G401.6 (cell line): ENCODE data around the gene TPD52L2.
"Not testable (repeated sequence)": the region's sequence is repeated elsewhere in the genome, so short reads cannot be mapped to it uniquely, and the experiment has no call there.

ENCODE experiments used
- FAIRE-seq: peaks from 2 replicates; lab custom pipeline; 2012; peaks lifted over from hg19 to GRCh38; lab: Jason Lieb, UNC

The TPD52L2 gene

DNA sequence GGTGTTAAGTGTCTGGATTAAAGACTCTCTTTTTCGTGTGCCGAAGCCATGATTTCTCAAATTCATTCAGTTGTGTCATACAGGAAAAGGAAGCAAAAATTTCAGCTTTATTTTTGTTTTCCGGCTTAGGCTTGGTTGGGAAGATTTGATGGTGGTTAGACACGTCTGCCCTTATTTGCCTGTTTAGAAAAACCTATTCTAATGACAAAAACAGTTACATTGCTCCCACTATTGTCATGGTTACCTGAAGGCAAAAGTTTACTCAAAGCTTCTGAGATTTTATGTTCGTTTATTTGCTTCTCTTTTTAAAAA, 30.8 kb downstream of the TPD52L2 start:
- no peak for FAIRE-seq

DNA sequence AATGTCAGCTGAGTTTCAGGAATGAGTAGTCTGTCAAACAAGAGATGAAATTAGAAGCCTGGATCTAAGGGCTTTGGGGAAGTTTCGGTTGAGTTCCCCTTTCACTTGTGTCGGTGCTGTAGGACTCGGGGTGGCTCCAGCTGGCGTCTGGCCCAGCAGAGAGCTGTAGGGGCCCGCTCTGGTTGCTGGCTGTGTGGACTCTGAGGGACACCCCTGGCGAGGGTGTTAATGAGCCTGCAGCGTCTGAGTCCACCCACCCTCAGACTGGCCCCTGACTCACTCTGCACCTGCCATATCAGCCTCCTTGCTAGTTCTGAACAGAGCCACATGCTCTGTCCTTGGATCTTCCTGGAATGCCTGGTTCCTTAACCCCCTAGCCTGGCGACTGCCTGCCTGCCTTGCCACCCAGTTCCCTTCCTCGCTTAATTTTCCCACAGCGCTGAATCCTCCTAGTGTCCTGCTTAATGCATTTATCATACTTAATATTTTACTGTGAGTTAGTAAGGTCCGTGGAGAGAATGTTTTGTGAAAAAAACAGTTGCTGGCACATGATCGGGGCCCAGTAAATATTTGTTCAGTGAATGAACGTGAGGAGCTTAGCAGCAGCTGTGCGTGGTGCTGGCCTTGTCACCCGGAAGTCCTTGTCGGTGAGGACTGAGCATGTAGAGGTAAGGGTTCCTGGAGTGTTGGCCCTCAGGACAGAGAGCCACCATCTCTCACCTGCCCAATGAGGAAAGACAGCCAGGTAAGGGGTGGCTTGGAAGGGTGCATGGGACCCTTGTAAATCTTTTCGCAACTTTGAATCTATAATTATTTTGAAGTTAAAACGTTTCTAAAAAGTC, 31.4 kb downstream of the TPD52L2 start:
- no peak for FAIRE-seq

DNA sequence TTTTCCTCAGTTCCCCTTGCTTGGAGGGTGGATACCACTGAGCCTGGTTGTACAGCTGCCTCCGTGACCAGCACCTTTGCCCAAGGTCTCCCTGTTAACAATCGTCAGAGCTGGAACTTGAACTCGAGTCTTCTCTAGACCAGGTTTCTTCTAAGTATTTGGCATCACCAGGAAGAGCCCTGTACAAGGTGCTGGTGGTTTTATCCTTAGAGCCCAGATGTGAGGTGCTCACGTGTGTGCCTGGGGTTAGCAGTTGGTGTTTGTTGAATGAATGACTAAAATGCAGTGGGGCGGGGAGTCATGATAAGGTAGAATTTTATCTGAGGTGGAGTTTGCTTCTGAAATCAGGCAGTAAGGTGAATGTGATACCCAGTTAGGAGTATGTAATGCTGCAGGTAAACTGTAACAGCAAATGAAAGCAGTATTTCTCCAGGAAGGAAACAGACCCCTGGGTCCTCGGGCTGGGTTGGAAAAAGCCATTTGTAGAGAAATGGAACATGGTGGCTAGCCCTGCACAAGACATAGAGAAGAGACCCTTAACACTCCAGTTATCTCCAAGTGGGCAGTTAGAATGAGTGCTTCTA, 33.0 kb downstream of the TPD52L2 start:
- FAIRE-seq = no peak

DNA sequence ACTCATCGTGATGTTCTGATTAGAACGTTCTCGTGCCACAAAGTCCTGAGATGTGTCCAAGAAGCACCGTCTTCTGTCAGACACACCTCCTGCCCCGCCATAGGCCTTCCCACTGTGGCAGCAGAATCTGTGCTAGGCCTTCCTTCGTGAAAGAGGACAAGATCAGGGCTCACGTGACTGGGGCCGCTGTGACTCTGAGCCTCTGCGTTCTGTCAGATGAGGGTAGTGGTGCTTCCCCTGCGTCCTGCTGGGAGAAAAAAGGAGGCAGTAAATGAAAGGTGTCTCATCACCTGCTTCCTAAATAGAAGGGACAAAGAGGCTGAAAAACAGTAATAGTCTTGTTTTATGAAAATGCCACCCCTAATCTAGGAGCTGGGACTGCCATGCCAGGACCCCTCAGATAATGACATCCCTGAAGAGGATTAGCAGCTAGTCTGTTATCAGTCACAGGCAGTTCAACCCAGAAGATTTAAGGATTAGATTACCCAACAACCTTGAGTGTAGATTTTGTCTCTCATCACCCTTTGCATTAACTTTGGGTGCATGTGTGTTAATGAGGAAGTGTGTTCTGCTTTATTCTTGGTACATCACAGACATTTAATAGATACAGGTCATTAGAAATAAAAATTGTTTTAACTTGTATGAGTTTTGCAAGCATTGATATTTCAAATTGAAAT, 34.0 kb downstream of the TPD52L2 start:
- FAIRE-seq = no peak

DNA sequence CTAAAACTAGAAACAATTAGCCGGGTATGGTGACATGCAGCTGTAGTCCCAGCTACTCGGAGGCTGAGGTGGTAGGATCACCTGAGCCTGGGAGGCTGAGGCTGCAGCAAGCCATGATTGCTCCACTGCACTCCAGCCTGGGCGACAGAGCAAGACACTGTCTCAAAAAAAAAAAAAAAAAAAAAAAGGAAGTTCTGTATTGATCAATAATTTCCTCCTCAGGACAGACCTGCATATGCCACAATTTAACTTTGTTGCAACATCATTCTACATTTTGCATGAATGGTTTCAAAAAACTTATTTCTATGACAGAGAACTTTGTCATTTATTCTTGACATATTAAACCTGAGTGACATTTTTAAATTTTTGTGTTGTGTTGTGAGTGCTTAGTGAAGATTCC, 35.3 kb downstream of the TPD52L2 start:
- no peak for FAIRE-seq

DNA sequence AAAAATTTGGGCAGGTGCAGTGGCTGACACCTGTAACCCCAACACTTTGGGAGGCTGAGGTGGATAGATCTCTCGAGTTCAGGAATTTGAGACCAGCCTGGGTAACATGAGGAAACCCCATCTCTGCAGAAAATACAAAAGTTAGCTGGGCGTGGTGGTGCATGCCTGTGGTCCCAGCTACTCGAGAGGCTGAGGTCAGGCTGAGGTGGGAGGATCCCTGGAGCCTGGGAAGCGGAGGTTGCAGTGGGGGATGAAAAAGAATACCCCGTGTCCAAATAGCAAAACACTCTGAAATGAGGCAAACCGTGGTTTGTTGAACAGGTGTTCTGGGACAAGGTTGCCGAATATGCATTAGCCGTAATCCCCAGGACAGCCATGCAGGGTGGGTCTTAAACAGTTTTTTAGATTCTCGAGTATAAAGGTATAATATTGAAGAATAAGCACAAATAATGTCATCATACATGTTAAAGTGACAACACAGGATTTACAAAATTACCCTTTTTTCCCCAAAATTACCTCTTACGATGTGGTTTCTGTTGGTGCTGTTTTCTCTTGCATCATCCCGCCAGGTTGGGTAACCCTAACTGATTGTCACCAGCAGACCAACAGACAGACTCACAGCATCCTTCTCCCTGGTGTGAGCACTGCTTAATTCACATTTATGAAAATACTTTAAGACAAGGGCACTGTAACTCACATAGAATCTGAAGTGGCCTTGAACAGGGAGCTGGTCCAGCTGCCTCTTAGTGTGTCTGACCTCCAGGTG, 38.9 kb downstream of the TPD52L2 start:
- no peak for FAIRE-seq

DNA sequence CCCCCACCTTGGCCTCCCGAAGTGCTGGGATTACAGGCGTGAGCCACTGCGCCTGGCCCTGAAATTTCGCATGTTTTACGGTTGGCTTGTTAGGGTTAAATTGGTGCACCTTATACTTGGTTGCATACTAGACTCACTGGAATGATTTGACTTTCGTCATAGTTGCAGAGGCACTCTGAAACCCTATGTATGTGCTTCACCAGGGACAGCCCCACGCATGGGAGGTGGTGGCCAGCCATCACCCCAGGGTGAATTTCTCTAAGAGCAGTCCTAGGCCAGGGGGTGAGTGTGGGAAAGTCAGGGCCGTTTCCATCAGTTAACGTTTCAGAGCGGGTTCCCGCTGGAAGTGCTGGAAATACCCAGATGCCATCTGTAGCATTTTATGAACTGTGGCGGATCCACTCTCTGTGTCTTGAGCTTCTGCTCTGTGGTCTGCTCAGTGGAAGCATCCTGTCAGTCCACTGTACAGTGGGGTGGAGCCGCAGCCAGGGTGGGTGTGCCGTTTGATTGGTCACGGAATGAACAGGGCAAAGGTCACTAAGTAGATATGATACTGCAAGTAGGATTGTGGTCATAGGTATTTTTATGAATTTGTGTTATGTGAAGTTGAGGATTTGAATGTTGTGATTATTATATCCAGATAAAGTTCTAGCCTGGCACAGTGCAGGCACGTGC, 43.1 kb downstream of the TPD52L2 start:
- no peak for FAIRE-seq

DNA sequence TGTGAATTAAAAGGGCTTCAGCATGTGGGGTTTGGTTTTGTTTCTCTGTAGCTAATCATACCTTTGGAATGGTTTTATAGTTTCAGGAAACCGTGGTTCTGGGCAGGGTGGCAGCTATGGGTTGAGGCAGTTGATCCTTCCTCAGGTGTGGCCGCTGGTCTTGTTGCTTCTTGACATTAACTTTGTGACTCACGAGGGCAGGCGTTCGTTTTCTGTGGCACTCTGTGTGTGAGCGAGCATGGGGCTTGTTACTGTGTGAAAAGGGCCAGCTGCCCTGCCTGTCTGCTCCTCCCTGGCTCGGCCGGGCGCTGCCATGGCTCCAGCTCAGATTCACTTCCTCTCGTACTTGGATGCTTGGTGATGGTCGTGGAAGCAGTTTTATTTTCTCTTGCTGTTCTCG, 46.1 kb downstream of the TPD52L2 start:
- no peak for FAIRE-seq

DNA sequence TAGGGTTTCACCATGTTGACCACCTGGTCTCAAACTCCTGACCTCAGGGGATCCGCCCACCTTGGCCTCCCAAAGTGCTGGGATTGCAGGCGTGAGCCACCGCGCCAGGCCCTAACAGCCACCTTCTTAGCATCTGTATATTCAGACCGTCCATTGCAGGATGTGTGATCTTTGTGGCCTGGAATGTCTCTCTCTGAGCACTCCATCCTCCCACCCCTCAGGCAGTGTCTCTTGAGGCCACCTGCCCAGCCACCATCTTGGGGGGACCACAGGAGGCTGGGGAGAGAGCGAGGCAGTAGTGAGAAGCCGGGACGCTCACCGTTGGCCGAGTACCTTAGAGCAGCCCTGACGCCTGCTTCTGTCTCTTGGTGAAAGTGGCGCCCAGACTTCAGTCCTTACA, 48.7 kb downstream of the TPD52L2 start:
- FAIRE-seq = no peak

DNA sequence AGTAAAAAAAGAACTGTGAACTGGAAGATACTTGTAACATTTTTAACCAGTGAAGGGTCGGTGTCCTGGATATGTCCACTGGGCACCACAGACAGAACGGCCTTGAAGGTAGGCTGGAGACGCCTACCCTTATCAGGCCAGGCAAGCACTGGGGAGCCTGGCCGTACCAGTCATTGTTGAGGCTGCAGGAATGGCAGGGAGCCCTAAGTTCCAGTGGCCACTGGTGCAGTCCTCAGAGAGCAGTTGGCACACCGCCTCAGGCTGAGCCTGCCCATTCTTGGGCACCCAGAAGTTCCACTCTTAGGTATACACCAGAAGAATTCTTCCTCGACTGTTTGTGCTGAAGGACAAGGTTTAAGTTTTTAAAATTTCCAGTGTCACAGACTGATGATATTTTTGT, 50.4 kb downstream of the TPD52L2 start:
- no peak for FAIRE-seq

DNA sequence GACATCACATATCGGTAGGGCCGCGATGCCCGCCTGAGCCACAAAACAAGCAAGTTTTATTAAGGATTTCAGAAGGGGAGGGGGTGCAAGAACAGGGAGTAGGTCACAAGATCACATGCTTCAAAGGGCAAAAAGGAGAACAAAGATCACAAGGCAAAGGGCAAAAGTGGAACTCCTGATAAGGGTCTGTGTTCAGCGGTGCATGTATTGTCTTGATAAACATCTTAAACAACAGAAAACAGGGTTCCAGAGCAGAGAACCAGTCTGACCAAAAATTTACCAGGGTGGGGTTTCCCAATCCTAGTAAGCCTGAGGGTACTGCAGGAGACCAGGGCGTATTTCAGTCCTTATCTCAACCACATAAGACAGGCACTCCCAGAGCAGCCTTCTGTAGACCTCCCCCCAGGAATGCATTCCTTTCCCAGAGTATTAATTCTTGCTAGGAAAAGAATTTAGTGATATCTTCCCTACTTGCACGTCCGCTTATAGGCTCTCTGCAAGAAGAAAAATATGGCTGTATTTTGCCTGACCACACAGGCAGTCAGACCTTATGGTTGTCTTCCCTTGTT, 51.4 kb downstream of the TPD52L2 start:
- FAIRE-seq = not testable (repeated sequence)

DNA sequence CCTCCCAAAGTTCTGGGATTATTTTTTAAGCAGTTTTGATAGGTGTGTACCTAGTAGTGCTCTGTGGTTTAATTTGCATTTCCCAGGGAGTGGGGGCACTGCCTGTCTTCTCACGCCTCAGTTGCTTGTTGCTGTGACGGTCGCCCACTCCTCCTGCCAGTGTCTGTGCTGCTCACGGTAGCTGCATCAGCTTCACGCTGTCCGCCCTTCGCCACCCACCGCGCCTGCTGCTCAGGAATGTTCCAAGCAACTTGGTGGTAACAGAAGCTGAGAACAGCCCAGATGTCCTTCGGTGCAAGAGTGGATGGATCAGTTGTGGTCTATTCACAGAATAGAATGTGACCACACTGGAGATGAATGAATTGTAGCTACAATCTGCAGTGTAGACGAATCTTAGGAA, 52.7 kb downstream of the TPD52L2 start:
- no peak for FAIRE-seq

DNA sequence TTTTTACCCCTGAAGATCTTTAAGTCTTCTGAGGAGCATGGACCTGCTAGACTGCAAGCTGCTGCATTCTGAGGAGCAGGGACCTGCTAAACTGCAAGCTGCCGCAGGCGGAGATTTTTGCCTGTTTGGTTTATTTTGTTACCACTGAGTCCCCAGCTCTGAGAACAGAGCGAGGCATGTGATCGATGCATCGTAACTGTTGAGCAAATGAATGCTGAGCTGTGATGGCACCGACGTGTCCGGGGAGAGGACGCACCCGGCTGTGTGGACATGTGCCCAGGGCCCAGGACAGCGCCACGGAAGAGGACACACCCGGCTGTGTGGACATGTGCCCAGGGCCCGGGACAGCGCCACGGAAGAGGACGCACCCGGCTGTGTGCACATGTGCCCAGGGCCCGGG, 54.1 kb downstream of the TPD52L2 start:
- FAIRE-seq = no peak

DNA sequence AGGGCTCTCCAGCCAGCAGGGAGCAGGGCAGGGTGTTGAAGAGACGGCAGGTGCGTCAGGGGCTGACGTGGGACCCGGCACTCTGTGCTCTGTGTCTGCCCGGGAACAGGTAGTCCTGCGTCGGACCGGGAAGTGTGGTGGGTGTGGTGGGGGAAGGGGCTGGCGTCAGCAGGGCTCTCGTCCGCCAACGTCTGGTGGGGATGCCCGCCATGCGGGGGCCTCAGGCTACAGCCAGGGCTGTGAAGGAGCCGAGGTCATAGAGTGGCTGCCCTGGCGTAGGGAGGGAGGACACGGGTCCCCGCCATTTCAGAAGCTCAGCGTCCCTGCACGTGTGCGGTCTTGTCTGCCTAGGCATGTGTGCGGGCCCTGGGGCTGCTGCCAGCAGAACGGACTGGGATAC, 55.2 kb downstream of the TPD52L2 start:
- no peak for FAIRE-seq

DNA sequence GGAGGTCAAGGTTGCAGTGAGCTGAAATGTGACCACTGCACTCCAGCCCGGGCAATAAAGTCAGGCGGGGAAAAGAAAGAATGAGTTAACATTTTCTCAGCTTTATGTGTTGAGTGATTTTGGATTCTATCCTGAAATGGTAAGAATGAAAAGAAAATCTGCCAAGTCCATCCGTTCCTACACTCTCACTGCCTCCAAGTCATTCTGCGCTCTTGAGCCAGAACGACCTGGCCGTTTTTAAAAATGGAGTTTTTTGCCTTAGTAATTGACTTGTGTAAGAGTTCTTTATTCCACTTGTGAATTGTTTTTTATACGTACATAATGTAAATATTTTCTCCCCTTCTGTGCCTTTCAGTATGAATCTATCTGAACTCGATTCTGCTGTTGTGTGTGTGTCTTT, 58.6 kb downstream of the TPD52L2 start:
- no peak for FAIRE-seq

DNA sequence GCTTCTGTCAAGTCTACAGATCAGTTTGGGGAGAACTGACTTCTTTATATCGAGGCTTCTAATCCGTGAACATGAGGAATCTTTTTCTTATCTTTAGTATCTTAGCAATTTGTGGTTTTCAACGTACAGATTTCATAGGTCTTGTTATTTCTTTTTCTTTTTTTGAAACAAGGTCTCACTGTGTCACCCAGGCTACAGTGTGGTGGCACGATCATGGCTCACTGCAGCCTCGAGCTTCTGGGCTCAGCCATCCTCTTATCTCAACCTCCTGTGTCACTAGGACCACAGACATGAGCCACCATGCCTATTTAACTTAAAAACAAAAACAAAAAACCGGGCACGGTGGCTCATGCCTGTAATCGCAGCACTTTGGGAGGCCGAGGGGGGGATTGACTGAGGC, 59.2 kb downstream of the TPD52L2 start:
- FAIRE-seq = no peak

DNA sequence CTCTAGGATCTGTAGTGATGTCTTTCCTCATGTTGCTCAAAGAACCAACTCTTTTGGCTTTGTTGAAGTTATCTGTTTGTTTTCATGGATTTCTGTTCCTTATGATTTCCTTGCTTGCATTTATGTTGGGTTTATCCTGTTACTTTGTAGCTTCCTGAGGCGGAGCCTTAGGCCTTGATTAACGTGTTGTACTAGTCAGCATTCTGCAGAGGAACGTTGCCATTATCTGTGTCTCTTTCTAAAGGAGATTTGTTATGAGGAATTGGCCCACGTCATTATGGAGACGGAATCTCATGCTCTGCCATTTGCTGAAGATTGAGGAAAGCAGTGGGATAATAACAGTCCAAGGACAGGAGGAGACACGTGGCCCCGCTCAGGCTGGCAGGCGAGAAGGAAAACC, 61.2 kb downstream of the TPD52L2 start:
- no peak for FAIRE-seq

DNA sequence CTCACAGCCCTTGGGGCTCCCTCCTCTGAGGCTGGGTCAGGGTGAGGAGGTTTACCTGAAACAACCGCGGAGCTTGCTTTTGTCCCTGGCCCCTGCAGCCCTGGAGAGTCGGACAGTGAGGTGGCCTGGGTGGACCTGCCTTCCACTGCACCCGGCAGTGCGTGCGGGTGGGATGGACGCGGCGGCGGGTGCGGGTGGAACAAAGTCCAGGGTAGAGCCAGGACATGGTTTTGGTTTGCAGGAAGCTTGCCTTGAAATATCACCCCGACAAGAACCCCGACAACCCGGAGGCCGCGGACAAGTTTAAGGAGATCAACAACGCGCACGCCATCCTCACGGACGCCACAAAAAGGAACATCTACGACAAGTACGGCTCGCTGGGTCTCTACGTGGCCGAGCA, 64.0 kb downstream of the TPD52L2 start:
- FAIRE-seq = no peak

DNA sequence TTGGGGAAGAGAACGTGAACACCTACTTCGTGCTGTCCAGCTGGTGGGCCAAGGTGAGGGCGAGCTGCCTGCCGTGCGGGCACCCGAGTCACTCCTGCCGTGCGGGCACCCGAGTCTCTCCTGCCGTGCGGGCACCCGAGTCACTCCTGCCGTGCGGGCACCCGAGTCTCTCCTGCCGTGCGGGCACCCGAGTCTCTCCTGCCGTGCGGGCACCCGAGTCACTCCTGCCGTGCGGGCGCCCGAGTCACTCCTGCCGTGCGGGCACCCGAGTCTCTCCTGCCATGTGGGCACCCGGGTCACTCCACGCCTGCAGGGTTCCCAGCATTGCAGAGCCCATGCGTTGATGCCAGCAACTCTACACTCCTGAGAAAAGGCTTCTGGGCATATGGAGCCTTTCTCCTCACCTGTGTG, 64.4 kb downstream of the TPD52L2 start:
- not testable (repeated sequence) for FAIRE-seq

DNA sequence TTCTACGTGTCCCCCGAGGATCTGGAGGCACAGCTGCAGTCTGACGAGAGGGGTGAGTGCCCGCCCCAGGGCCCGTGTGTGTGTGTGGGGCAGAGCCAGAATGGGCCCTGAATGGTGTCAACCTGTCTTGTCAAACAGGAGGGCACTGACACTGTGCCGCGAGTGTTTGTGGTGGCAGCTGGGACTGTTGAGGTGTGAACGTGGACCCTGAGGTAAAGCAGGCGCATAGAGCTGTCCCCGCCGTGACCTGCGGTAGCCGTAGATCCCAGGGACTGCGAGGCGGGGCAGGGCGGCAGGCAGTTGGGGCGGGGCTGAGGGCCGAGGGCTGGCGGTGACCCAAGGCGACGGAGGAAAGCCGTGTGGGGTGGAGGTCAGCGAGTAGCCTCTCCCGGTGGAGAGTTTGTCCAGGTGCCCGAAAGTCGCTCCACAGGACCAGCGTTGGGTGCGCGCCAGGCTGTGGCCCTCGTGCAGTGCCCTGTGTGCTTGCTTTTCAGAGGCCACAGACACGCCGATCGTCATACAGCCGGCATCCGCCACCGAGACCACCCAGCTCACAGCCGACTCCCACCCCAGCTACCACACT, 66.0 kb downstream of the TPD52L2 start:
- no peak for FAIRE-seq

DNA sequence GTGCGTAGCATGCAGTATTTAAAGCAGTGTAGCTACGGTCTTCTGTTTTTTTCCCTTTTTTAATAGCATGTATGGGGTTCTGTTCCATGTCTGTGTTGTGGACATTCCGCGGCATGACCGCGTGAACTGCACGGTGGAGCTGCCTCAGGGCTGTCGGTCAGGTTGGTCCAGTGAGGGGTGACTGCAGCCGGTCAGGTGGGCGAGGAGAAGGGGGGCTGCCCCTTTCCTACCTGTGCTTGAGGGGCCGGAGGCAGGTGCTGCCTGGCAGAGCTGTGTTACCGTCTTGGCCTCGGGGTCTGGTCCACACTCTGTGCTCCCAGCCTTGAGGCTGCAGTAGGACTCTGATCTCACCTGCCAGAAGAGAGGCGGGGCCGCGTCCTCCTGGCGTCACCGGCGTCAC, 66.7 kb downstream of the TPD52L2 start:
- no peak for FAIRE-seq
